GM12801 (cell line): ENCODE data around the gene KCNN4.

ENCODE experiments used
- CTCF ChIP-seq: IDR thresholded peaks from one replicate; pipeline ENCODE4 v1.5.1; 2011; ENCODE audit warnings: control low read depth; ENCODE audit not compliant: insufficient read length; ENCODE audit errors: extremely low read depth

Gene KCNN4

GRCh38 chr19:43721469-43722048 lies 59.2 kb downstream of the KCNN4 start:
- no peak for TF ChIP-seq CTCF

DNA sequence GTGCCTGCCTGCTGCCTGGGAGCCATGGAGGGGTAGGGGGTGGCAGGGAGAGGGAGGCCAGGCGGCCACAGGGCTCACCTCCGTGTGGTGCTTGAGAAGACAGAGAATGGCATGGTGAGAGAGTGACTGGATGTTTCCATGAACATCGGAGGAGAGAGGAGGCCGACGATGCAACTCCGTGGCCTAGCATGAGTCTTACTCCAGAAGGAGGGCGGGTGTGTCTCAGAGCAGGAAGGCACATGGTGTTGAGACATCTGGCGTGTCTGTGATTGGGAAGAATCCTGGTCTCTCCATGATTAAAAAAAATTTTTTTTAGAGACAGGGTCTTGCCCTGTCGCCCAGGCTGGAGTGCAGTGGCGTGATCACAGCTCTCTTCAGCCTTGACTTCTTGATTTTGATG lies 59.8 kb downstream of the KCNN4 start:
- no peak for TF ChIP-seq CTCF

GRCh38 chr19:43719918-43720317 lies 60.9 kb downstream of the KCNN4 start:
- no peak for TF ChIP-seq CTCF

GRCh38 chr19:43719378-43719868 lies 61.4 kb downstream of the KCNN4 start:
- no peak for TF ChIP-seq CTCF

GRCh38 chr19:43718627-43719377 lies 62.0 kb downstream of the KCNN4 start:
- no peak for TF ChIP-seq CTCF
